ENCODE results near the gene CORO2B.

Gene CORO2B

GRCh38 chr15:68554721-68555678 is 23.8 kb upstream of the CORO2B start:
- DNase-seq = no peak

- no peak for DNase-seq
Observed at GRCh38 chr15:68555679-68556037, 23.1 kb upstream of the CORO2B start.

GRCh38 chr15:68556139-68556990 is 22.4 kb upstream of the CORO2B start:
- DNase-seq = peak; percentile 1

- DNase-seq = no peak
Observed at GRCh38 chr15:68557469-68558317, 21.1 kb upstream of the CORO2B start.

- DNase-seq = no peak
Observed at GRCh38 chr15:68558318-68559305, 20.2 kb upstream of the CORO2B start.

- DNase-seq = peak; percentile 64
Observed at GRCh38 chr15:68559345-68560310, 19.2 kb upstream of the CORO2B start.

GRCh38 chr15:68560501-68561113 is 18.2 kb upstream of the CORO2B start:
- DNase-seq = no peak

GRCh38 chr15:68561171-68561900 is 17.5 kb upstream of the CORO2B start:
- DNase-seq = no peak

- DNase-seq = no peak
Observed at GRCh38 chr15:68561901-68562300, 16.9 kb upstream of the CORO2B start.

- no peak for DNase-seq
Observed at GRCh38 chr15:68564173-68564572, 14.6 kb upstream of the CORO2B start.

- DNase-seq = no peak
Observed at GRCh38 chr15:68565234-68565633, 13.6 kb upstream of the CORO2B start.

GRCh38 chr15:68565726-68566125 is 13.1 kb upstream of the CORO2B start:
- DNase-seq = no peak

- no peak for DNase-seq
Observed at GRCh38 chr15:68566377-68566954, 12.3 kb upstream of the CORO2B start.

GRCh38 chr15:68567345-68567744 is 11.4 kb upstream of the CORO2B start:
- DNase-seq = no peak

- DNase-seq = no peak
Observed at GRCh38 chr15:68570974-68571373, 7.8 kb upstream of the CORO2B start.

GRCh38 chr15:68571582-68571981 is 7.2 kb upstream of the CORO2B start:
- DNase-seq = no peak

GRCh38 chr15:68572309-68572708 is 6.5 kb upstream of the CORO2B start:
- DNase-seq = no peak

- DNase-seq = no peak
Observed at GRCh38 chr15:68572921-68573320, 5.9 kb upstream of the CORO2B start.

GRCh38 chr15:68574046-68574445 is 4.7 kb upstream of the CORO2B start:
- no peak for DNase-seq

Measured in GDM1 (cell line).